Measurements from ENCODE around the gene TRMT112.
"Not testable (repeated sequence)": the region's sequence is repeated elsewhere in the genome, so short reads cannot be mapped to it uniquely, and the experiment has no call there.

The TRMT112 gene

GRCh38 chr11:64327993-64328392, 10.6 kb upstream of the TRMT112 start:
- no peak for DNase-seq

- no peak for DNase-seq
These were observed 10.0 kb upstream of the TRMT112 start for GRCh38 chr11:64327375-64327774.

DNA sequence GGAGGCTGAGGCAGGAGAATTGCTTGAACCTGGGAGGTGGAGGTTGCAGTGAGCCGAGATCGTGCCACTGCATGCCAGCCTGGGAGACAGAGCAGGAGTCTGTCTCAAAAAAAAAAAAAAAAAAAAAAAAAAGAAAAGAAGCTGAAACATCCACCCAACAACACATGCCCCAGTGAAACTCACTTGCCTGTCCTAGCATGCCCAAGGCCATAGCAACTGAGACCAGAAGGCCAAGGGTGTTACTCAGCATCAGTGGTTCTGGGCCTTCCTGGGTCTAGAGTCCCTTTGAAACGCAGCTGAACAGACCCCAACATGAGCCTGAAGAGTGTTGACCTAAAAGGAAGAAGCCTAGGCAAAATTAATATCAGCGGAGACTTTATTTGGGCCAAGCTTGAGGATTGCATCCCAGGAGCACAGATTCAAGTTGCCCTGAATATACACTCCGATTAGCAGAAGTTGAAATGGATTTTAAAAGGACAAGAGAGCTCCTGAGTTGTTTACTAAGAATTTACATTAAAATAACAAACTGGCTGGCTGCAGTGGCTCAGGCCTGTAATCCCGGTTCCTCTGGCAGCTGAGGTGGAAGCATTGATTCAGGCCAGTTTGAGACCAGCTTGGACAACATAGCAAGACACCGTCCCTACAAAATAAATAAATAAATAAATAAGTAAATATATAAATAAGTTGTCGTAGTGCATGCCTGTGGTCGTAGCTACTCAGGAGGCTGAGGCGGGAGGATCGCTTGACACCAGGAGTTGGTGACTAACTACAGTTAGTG, 7.5 kb upstream of the TRMT112 start:
- no peak for DNase-seq

DNA sequence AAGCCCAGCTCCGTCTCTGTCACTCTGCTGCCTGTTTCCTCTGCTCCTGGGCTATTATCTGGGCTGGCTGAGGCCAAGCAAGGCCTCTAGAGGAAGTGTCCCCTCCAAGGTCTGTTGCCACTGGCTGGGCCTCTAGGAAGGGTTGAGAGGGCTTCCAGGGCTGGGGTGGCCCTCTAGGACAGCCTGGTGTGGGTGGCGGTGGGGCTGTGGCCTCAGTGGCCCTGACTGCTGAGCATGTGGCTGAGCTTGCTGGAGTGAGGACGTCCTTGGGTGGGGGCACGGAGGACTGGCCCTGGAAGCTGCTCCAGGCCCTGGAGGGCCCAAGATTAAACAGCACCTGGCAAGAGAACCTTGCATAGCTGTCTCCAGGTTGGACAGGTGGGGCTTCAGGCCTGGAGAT, 6.6 kb upstream of the TRMT112 start:
- DNase-seq = not testable (repeated sequence)

- DNase-seq = no peak
These were observed 6.0 kb upstream of the TRMT112 start for GRCh38 chr11:64323373-64323772.

DNA sequence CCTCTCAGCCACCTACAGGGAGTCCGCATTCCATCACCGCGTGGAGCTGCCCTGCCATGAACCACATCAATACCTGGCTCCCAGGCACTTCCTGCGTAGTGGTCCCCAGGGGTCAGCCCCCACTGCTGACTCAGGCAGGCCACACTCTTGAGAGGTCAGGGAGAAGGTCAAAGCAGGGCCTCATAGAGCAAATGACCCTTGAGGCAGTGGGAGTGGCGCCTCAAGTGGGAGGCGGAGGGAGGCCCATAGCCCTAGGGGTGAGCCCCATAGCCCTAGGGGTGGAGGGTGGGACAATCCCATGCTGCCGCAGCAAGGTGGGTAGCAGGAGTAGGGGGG, 5.5 kb upstream of the TRMT112 start:
- DNase-seq = no peak

- no peak for DNase-seq
These were observed 4.2 kb upstream of the TRMT112 start for GRCh38 chr11:64321533-64321932.

DNA sequence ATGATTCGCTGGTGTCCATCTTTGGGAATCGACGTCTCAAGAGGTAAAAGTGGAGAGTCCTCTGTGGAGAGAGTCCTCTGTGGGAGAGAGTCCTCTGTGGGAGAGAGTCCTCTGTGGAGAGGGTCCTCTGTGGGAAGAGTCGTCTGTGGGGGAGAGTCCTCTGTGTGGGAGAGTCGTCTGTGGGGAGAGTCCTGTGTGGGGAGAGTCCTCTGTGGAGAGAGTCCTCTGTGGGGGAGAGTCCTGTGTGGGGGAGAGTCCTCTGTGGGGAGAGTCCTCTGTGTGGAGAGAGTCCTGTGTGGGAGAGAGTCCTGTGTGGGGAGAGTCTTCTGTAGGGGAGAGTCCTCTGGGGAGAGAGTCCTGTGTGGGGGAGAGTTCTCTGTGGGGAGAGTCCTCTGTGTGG, 3.7 kb upstream of the TRMT112 start:
- no peak for DNase-seq

DNA sequence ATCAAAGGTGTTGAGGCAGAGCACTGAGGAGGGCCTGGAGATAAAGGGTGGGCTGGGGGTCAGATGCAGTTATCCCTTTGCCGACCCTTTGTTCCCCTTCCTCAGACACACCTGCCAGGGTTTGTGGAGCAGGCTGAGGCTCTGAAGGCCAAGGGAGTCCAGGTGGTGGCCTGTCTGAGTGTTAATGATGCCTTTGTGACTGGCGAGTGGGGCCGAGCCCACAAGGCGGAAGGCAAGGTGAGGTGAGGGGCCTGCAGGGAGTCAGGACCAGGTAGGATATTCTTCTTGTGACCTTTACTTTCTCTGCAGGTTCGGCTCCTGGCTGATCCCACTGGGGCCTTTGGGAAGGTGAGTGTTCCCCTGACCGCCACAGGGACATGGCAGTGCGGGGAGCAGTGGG, 3.2 kb upstream of the TRMT112 start:
- DNase-seq = no peak

DNA sequence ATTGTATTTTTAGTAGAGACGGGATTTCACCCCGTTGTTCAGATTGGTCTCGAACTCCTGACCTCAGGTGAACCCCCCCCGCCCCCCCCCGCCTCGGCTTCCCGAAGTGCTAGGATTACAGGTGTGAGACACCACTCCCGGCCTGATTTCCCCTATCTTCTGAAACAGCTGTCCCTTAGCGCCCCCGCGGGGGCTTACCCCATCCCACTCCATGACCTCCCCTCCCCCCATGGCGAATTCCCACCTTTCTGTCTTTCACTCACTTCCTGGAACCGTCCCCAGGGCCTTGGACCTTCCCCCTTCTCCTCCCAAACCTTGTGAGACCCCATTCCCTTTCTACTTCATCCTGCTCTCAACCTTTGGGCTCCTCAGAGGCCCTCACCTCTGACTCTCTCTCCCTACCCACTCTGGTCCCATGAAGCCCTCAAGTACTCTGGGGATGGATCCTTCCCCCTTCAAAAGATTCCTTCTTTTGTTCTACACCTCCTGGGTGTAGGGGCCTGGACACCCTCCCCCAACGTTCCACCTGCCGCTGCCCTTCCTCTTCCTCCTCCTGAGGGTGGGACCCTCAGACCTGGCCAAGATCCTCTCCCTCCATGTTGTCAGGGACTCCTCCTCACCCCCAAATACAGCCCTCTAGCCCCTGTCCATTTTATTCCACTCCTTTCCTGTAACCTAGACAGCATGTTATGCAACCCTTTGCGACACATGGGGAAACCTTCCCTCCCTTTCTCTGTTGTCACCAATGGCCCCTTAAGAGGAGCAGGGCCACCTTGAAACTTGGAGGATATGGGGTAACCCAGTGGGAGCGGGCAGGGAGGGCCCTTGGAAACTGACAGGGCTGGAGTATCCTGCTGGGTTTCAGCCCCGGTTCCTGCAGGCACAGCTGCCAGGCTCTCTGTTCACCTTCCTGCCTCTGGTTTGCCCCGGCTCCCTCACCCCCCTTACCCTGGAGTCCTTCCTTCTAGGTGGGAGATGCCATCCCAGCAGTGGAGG, 1.7 kb upstream of the TRMT112 start:
- DNase-seq = no peak

GRCh38 chr11:64317961-64318765, 804 bp upstream of the TRMT112 start, which contains the start of gene PRDX5:
Gene PRDX5 (plus strand): TSS chr11:64318121. CDS start chr11:64318216, 95 bp downstream.
- DNase-seq = peak; percentile 90 to 95

DNA sequence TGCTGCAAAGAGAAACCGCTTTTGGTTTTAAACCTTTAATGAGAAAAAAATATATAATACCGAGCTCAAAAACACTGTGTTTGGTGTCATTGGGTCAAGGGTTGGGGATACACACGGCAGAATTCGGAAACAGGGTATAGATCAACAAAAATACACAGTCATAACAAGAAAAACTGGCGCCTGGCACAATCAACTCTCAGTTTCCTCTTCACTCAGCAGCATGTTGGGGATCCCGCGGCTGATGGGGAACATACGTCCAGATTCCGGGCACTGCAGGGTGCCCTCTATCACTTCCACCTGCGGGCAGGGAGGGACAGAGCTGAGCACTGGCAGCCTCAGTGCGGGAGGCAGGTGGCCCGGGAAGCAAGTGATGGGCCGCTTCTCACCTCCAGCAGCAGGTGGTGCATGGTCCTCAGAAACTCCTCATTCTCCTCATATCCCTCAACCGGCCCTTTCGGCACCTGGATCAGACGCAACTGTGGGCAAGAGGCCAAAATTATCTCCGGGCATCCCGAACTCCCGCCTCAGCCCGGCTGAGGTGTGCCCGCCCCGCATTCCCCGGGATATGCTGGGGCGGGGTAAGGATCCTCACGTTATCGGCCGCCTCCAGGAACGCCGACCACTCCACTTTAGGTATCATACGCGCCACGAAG, 561 bp downstream of the TRMT112 start:
- peak in 1 of 2 experiments; percentile 27 for DNase-seq

DNA sequence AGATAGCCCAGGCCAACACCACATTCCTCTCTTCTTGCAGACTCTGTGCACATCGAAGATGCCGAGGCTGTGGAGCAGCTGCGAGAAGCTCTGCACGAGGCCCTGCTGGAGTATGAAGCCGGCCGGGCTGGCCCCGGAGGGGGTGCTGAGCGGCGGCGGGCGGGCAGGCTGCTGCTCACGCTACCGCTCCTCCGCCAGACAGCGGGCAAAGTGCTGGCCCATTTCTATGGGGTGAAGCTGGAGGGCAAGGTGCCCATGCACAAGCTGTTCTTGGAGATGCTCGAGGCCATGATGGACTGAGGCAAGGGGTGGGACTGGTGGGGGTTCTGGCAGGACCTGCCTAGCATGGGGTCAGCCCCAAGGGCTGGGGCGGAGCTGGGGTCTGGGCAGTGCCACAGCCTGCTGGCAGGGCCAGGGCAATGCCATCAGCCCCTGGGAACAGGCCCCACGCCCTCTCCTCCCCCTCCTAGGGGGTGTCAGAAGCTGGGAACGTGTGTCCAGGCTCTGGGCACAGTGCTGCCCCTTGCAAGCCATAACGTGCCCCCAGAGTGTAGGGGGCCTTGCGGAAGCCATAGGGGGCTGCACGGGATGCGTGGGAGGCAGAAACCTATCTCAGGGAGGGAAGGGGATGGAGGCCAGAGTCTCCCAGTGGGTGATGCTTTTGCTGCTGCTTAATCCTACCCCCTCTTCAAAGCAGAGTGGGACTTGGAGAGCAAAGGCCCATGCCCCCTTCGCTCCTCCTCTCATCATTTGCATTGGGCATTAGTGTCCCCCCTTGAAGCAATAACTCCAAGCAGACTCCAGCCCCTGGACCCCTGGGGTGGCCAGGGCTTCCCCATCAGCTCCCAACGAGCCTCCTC, 1.5 kb downstream of the TRMT112 start:
- not testable (repeated sequence) for DNase-seq

- DNase-seq = no peak
These were observed 2.4 kb downstream of the TRMT112 start for GRCh38 chr11:64314805-64315561.

GRCh38 chr11:64314146-64314804, 3.1 kb downstream of the TRMT112 start:
- no peak for DNase-seq

GRCh38 chr11:64313491-64314145, 3.7 kb downstream of the TRMT112 start:
- DNase-seq = no peak

DNA sequence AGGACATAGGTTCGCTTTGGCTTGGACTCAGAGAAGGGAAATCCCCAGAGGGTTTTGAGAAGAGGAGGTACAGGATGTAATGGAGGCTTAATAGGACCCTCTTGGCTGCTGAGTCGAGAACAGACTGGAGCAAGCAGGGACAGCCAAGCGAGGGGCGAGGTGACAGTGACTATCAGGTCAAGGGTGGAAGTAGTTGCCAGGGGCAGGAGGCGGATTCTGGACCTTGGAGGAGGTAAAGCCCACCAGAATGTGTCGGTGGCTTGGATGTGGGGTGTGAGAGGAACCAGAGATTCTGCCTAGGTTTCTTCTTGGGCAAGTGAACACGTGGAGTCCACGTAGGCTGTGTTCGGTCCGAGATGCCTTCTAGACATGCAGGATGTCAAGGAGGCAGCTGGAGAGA, 4.4 kb downstream of the TRMT112 start:
- DNase-seq = no peak

GRCh38 chr11:64307795-64308194, 9.6 kb downstream of the TRMT112 start:
- not testable (repeated sequence) for DNase-seq

GRCh38 chr11:64306876-64307622, 10.3 kb downstream of the TRMT112 start:
- DNase-seq = no peak
